GM21723 (cell line): ENCODE results near the gene ITGBL1.
"Not testable (repeated sequence)": the region's sequence is repeated elsewhere in the genome, so short reads cannot be mapped to it uniquely, and the experiment has no call there.

ENCODE experiments used
- ATAC-seq: cut with Tn5 transposase; IDR thresholded peaks from one replicate; pipeline ENCODE4 v1.9.1; 2021; ENCODE audit warnings: mild to moderate bottlenecking, moderate library complexity; ENCODE audit not compliant: unreplicated experiment

Gene ITGBL1

DNA sequence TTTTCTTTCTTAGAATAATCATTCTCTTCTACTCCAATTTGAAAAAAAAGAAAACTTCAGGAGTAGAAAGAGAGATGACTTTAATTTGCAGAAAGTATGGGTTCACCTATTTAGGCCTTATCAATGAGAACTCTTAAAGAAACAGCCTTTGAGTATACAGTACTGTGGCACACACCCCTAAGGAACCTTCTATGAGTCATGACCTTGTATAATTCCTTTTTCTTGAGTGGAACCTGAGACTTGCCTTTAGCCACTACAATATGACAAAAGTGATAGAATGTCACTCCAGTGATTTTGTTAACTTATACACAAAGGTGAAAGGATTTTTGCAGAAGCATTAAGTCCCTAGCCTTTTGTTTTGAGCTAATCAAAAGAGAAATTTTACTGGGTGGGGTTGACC is 58.7 kb downstream of the ITGBL1 start:
- ATAC-seq, result no peak

DNA sequence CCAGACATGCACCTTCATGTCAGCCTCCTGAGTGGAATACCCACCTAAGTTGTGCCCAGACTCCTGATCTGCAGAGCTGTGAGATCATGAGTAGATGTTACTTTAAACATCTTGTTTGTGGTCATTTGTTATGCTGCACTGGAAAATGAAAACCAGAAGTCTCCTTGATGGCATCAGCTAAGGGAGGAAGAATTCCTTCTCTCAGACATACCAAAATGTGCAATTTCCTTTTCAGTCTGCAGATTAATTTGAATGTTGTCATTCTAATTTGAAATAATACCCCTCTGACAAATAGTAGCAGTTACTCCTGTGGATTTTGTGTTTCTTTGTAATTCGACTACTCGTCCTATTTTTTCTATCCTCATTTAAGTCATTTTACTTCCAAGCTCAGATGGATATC is 59.3 kb downstream of the ITGBL1 start:
- ATAC-seq, result no peak

DNA sequence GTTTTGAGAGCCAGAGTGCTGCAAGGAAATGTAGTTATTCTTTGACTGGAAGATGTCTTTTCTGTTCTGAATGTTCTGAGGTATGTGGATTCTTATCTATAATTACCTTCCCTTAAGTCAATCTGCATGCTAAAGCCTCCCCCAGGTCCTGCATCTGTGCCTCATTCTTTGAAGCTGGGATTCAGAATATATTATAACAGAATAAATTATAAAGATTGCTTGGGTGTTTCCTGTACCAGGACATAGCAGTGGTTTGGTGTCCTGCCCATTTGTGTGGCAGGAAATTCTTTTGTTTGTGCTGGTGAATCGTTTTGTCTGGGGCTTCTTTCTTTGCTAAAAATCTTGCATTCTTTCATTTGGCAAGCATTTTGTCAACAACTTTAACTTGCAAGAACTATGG is 60.2 kb downstream of the ITGBL1 start:
- ATAC-seq, result no peak

DNA sequence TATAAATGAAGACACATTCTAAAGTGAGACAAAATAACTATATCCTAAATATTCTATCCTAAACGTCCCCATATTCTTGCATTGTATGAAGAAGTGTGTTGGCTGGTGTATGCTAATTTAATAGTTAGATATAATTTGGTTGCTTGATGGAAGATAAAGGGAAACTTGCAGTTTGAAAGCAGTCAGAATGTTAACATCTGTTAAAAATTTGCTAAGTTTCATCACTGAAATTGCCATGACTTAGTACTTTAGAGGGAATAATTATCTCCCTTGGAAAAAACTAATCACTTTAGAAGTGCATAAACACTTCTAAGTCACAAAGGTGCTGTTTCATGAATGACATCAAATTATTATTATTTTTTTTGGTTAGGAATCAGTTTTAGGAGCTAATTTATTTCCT is 61.6 kb downstream of the ITGBL1 start:
- no peak for ATAC-seq

DNA sequence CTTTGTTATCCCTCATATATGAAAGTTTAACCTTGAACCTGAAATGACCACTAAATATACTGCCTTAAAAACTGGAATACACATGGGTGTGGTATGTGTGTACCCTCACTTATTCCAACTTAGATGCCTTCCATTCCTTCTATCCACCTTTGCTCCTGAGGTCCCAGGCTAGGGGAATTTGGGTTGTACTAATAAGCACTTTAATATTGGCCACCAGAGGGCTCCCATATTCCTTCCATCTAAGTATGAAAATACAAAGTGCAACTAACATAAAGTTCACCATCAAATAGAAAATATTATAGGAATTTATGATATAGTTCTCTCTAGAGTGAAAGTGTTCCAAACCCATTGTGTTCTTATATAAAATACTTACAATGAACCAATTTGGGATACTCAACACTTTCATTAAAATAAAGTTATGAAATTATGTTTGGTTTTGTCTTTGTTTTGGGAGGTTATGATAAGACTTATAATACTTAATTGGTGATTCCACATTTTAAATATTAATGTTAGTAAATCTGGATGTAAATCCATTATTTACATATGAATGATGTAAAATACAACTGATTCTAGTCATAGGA is 62.3 kb downstream of the ITGBL1 start:
- peak; percentile 60 for ATAC-seq

DNA sequence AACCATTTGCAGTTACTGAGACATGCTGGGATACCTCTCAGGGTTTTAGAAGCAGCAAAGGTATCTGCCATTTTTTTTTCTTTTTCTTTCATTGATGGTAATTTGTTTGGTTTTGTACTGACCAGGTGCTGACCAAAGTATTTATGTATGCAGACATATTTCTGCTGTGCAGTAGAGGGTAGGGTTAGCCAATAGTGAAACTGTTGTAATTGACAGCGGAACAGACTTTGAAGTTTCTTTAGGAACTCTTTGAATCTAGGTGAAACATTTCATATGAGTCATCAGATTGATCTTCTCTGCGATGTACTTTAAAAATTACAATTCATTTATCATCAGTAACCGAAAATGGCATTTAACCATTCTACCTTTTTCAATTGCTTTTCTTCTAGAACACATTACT is 63.0 kb downstream of the ITGBL1 start:
- ATAC-seq, result no peak

DNA sequence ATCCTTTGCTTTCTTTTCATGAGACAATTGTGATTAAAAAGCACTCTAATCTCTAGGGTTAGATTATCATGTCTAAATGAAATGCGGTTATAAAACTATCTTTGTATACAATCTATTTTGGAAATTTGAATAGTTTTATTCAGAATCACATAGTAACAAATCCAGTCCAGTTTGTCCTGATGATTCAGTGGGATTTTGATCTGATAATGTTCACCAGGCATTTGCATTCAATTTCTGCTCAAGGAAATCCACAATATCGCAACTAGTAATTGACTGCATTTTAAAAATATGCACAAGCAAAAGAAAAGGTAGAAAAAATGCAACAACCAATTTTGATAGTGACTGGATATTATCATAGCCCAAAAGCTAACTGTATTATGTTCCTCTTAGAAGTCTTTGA is 63.8 kb downstream of the ITGBL1 start:
- no peak for ATAC-seq

DNA sequence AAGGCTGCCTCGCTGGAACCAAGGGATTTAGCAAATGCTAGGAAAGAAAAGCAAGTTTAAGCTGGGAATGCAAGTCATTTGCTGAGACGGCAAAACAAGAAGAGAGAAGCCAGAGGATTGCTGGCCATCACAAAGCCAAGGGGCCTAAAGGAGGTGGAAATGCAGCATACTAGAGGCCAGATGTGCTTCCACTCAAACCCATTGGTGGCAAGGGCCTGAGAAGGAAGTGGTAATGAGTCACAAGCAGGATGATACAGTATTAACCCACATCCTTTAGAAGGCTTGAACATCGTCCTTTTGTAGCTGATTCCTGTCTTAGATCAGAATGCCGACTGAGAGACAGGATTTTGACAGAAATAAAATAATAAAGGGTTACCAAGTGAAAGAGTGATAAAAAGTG is 68.2 kb downstream of the ITGBL1 start:
- ATAC-seq, result no peak

DNA sequence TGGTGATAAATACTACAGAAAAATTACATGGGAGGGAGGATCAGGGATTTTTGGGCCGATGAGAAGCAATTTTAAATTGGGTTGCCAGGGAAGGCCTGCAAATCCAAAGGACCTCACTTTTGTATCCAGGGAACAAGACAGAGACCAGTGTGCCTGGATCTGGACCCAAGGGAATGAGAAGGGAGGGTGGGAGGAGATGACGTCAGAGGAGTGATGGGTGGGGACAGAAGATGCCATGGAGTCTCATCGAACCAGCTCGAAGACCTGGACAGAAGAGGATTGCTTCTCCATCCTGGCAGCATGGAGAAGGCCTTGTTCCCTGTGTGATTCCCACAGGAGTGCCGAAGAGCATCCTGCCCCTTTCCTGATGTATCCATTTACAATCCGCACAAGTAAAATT is 68.9 kb downstream of the ITGBL1 start:
- ATAC-seq, result no peak

DNA sequence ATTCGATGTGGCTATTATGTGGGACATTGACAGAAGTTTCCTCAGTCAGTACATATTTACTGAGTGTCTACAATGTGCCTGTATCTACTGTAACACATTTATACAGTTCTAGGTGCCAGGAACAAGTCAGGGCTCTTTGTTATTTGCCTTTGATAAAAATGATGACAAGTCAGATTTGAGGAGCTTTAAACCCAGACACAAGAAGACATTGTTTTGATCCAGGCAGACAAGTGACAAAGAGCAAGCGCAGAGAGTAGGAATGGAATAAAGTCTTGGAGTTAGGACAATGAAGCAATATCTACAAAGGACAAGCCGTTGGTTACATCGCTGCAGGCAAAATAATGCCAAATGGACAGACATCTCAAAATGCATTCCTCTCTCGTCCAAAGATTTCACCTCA is 70.1 kb downstream of the ITGBL1 start:
- no peak for ATAC-seq

DNA sequence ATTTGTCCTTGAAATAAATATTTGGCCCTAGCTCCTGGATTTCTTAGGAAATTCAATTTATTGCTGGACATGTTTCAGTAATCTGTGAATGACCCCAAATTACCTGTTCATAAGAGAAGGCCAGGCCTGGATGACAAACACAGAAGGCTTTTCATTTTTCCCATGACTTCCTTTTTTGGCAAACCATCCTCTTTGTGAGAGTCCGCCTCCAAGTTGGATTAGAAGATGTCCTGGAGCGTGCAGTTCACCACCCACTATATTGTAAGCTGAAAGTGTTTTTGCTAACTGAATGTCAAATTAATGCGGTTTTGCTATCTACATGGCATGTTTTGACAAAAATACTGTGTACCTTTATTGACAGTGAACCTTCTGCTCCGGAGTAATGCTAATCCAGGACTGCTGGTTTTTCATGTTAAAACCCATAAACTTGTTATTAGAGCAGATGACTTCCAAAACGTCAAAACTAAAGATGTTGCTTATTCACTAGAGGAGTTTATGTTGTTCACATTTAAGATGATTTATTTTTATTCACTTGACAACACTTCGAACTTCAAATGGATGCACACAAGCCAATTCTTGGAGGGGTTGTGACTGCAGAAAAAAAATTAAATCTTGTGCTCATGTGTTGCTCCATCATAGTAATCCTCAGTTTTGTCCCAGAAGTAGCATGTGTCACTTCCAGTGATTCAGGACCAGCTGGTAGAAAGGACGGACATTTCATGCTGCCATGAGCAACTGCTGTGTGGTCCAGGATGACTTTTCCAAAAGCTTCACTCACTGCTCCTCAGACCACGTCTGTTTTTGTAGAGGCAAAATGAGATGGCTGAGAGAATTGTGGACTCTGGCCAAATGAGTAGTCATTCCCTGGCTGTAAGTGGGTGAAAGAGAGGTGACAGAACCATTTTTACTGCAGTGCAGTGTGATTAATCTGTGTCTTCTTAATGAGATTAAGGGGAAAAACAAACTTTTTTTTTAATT is 71.0 kb downstream of the ITGBL1 start:
- no peak for ATAC-seq

DNA sequence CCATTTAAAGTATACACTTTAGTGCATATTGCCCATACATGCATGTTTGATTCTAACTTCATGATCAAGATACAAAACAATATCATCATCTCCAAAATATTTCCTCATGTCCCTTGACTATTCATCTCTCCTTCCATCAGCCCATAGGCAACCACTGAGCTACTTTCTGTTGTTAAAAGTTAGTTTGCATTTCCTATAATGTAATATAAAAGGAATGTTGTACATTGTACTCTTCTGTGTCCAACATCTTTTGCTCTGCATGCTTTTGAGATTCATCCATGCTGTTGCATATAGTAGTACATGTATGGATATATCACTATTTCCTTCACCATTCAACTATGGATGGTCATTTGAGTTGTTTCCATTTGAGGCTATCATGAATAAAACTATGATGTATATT is 74.7 kb downstream of the ITGBL1 start:
- ATAC-seq, result no peak

DNA sequence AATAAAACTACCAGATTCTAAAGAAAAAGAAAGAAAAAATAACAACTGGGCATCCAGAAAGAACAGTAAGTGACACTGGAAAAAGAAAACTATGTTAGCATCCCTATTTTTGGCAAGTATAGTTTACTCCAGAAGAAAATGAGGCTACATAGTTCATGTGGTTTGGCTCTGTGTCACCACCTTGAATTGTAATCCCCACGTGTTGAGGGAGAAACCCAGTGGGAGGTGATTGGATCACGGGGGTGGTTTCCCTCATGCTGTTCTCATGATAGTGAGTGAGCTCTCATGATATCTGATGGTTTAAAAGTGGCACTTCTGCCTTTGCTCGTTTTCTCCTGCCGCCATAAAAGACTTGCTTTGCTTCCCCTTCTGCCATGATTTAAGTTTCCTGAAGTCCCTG is 76.9 kb downstream of the ITGBL1 start:
- ATAC-seq, result peak; percentile 70

DNA sequence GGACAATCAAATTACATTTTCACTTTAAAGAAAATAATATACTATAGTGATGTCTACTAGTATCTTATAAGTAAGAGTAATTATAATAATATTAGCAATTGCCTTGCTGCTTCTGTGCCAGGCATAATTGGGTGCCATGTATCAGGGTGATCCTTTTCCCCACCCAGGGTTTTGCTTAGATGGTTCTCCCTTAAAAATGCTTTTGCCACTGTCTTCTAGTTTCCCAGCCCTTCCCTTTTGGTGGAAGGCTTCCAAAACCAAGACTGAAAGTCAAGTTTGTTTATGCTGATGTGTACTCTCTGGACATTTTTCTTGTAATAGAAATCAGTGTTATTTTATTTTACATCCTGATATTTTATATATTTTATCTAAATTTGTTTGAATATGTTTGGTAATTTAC is 77.8 kb downstream of the ITGBL1 start:
- no peak for ATAC-seq

DNA sequence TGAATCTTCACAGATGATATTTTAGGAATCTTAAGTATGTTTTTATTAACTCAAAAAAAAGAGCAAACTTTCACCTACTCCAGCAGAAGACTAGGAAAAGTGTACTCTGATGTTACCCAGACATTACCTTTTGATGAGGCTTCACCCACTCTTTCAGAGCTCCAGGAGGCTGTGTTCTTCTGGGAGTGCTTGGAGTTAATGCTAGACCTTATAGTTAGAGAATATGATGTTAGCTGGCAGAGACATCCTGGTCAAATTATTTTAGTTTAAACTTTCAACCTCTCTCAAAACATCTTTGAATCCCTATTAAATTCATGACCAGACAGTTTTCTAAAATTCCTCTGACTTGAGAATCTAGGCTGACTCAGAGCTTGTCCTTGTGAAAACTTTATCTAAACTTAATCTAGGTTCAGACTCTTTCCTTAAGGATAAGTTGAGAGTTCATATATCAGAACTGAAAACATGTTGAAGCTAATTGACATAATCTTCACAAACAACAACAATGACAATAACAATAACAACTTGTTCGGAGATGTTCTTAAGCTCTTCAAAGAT is 82.8 kb downstream of the ITGBL1 start:
- ATAC-seq, result no peak

DNA sequence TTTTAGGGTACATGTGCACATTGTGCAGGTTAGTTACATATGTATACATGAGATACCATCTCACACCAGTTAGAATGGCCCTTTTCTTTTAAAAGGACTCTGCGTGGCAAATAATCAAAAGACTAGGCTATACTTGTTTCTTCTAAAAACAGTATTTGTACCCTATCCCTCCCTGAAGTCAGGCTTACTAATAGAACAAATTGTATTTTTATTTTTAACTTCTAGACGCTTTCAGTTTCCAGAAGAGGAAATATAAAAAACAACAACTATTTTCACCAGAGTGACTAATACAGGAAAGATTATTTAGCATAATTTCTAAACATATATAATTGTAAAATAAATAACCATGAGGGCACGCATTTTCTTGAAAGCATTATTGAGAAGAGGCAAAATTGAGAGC is 83.6 kb downstream of the ITGBL1 start:
- no peak for ATAC-seq

DNA sequence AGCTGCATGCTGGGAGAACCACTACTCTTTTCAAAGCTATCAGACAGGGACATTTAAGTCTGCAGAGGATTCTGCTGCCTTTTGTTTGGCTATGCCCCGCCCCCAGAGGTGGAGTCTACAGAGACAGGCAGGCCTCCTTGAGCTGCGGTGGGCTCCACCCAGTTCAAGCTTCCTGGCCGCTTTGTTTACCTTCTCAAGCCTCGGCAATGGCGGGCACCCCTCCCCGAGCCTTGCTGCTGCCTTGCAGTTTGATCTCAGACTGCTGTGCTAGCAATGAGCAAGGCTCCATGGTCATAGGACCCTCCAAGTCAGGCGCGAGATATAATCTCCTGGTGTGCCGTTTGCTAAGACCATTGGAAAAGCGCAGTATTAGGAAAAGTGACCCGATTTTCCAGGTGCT is 92.1 kb downstream of the ITGBL1 start:
- not testable (repeated sequence) for ATAC-seq

DNA sequence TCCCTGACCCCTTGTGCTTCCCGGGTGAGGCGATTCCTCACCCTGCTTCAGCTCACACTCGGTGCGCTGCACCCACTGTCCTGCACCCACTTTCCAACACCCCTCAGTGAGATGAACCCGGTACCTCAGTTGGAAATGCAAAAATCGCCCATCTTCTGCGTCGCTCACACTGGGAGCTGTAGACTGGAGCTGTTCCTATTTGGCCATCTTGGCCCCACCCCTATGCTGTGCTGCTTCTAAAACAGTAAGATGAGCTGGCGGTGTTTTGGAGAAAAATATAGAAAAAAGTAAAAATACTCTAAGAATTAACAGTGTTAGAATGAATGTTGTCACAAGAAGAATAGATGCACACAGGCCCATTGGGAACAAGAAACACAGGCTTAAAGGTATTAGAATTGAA is 92.5 kb downstream of the ITGBL1 start:
- ATAC-seq, result no peak

DNA sequence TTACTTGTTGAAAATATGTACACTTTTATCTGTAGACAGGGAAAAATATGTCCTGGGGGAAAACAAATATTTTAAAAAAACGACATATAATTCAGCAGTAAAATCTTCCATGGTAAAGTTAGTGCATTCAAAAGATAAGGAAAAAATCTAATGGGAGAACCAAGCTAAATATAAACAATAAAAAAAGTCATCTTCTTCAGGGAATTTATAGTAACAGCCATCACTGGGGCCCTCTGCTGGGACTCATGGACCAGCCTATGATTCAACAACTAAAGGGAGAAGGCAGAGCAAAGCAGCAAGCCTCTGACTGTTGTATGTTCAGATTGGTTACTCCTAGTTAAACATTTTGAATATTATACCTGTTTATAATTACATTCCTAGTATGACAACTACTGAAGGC is 93.0 kb downstream of the ITGBL1 start:
- ATAC-seq, result no peak

DNA sequence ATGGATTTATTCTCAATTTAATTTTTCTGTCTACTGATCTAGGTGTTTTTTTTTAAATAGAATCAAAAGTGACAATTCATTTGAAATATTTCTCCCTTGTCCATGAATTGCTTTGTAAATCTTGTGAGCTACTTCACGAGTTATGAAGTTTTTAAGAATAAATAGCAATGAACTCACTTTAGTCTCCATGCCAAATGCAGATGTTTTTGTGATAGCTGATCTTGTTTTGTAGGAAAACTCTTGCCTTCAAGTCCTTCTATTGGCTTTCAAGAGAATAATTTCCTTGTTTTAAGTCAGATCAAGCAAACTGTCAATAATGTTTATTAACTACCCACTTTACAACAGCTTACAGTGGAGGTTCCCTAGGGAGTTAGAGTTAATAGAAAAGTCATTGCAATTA is 99.8 kb downstream of the ITGBL1 start:
- no peak for ATAC-seq

DNA sequence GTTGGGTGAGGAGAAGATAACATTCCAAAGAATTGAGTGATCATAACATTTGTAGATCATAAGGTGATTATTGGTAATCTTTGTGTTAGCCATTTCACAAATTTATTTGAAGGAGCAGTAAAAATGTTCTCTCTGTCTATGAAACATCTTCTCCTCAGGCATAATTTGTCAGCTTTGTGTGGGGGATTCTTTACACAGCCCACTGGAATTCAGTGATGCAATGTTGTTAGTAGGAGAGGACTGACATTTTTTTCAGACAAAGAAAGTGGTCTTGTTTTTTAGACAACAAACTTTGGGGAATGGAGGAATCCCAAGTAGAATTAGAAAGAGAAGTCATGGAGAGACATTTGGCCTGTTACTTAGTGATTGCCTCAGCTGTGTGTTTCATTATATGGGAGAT is 100.3 kb downstream of the ITGBL1 start:
- ATAC-seq, result no peak

DNA sequence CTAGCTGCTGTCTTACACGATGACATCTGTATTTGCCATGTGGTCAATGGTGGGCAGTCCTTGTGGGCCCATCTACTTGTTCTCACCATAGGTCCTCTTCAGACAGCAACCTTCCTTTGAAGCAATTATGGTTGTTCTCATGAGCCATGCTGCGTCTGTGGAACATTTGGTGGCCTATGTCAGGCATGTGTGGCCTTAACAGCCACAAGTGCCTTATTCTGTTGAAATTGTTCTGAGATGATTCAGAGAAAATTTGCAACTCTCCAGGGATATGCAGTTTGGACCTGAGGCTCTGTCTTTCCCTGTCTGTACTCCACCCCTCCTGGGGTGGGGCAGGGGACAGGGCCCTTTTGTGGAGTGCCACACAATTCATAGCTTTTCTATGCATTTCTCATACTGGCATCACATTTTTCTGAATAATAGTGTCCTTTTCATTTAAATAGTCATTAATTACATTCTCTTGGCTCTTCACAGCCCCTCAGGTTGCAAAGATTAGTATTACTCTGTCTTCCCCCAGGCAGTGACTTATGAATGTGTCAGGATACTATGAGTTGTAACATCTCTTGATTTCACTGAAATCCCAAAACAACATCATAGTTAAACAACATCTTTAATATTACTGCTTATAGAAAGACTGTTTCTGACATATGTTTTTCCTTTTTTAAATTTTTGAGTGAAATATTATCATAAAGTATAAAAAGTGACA is 102.1 kb downstream of the ITGBL1 start:
- ATAC-seq, result no peak
